Bronchial epithelial cell (primary cell): ENCODE data around the gene APBB2. TPM values are rescaled to one million over a fixed set of nuclear protein-coding genes. Genes with fewer than 3 reads are reported as not detected.
A peak's percentile ranks its signal among the peaks of the same experiment; 100 is the strongest.

Source experiments
- DNase-seq: peaks from one replicate; pipeline ENCODE4 v3.0.0-alpha.2; 2010; ENCODE audit warnings: low read depth
- FAIRE-seq: peaks from 2 replicates; lab custom pipeline; 2011; peaks lifted over from hg19 to GRCh38; lab: Jason Lieb, UNC
- H3K27me3 ChIP-seq: 2 replicates; pipeline ENCODE4 v1.5.1; 2011; ENCODE audit warnings: low read length; ENCODE audit not compliant: control insufficient read depth, insufficient read depth
- H3K36me3 ChIP-seq: 2 replicates; pipeline ENCODE4 v1.5.1; 2011; ENCODE audit warnings: low read length; ENCODE audit not compliant: control insufficient read depth, insufficient read depth
- H3K4me3 ChIP-seq: 2 replicates; pipeline ENCODE4 v1.5.1; 2011; ENCODE audit warnings: mild to moderate bottlenecking, low read depth, low read length, control low read depth
- CTCF ChIP-seq: IDR thresholded peaks from 2 replicates; pipeline ENCODE4 v1.5.1; 2011; ENCODE audit warnings: mild to moderate bottlenecking, moderate library complexity, low read length, control low read depth, inconsistent platforms; ENCODE audit not compliant: insufficient read depth, severe bottlenecking
- total RNA-seq: library from RNA; depleted of rRNA; stranded (reverse); fragments of >200 nt; gene quantifications from 2 replicates; pipeline ENCODE4 v1.2.1, GENCODE V29; 2014

APBB2 gene
- total RNA-seq, 1 donor from 2014 or later: 39.2 TPM

GRCh38 chr4:40881096-40881495 is 333.2 kb downstream of the APBB2 start:
- Histone ChIP-seq H3K36me3 (peaks cover 17% of the 10 kb centered on the region), H3K4me3 (no peak overlapping the region), H3K27me3 (no peaks in the 10 kb centered on the region)
- no peak for TF ChIP-seq CTCF
- no peak for FAIRE-seq
- DNase-seq: no peak

GRCh38 chr4:40878548-40879055 is 335.7 kb downstream of the APBB2 start:
- no peak for DNase-seq
- H3K36me3 ChIP-seq: peaks cover 14% of the 10 kb centered on the region

GRCh38 chr4:40877081-40877480 is 337.3 kb downstream of the APBB2 start:
- FAIRE-seq (peak; percentile 43), DNase-seq (no peak)
- Histone ChIP-seq H3K36me3 (peaks cover 9% of the 10 kb centered on the region), H3K27me3 (no peaks in the 10 kb centered on the region), H3K4me3 (no peak overlapping the region)
- TF ChIP-seq CTCF: no peak

More at GRCh38 chr4:40878548-40879055, 335.7 kb downstream of the APBB2 start:
- no peak for TF ChIP-seq CTCF
- no peak for FAIRE-seq
- Histone ChIP-seq H3K27me3 (no peaks in the 10 kb centered on the region), H3K4me3 (no peak overlapping the region)

- peaks cover 6% of the 10 kb centered on the region for H3K36me3 ChIP-seq
- no peak overlapping the region for H3K4me3 ChIP-seq
- FAIRE-seq: no peak
- no peaks in the 10 kb centered on the region for H3K27me3 ChIP-seq
- no peak for TF ChIP-seq CTCF
- DNase-seq: no peak
Observed at GRCh38 chr4:40875507-40876150, 338.7 kb downstream of the APBB2 start.

GRCh38 chr4:40874901-40875300 is 339.4 kb downstream of the APBB2 start:
- Histone ChIP-seq H3K36me3 (peaks cover 9% of the 10 kb centered on the region), H3K27me3 (no peaks in the 10 kb centered on the region), H3K4me3 (no peak overlapping the region)
- DNase-seq: no peak
- no peak for FAIRE-seq
- no peak for TF ChIP-seq CTCF
